Fibroblast of mammary gland (primary cell): ENCODE results near the gene HTR2A.
"Not testable (repeated sequence)": the region's sequence is repeated elsewhere in the genome, so short reads cannot be mapped to it uniquely, and the experiment has no call there.

Experiments
- DNase-seq: peaks from one replicate; pipeline ENCODE4 v3.0.0-alpha.2; 2010; ENCODE audit warnings: low read depth
- H3K4me3 ChIP-seq: 2 replicates; pipeline ENCODE4 v1.5.1; 2011; ENCODE audit warnings: low read depth, mild to moderate bottlenecking, low read length, moderate library complexity; ENCODE audit not compliant: control insufficient read depth
- CTCF ChIP-seq: conservative IDR thresholded peaks from 2 replicates; pipeline ENCODE4 v1.5.1; 2011; ENCODE audit warnings: low read depth, low read length, inconsistent platforms; ENCODE audit not compliant: control insufficient read depth, insufficient read depth

Gene HTR2A

GRCh38 chr13:46810440-46810839 lies 86.4 kb downstream of the HTR2A start:
- no peak for TF ChIP-seq CTCF
- DNase-seq, result peak; percentile 14
- no peak overlapping the region for H3K4me3 ChIP-seq

GRCh38 chr13:46804921-46805320 lies 91.9 kb downstream of the HTR2A start:
- not testable (repeated sequence) for DNase-seq, H3K4me3 ChIP-seq

GRCh38 chr13:46804391-46804815 lies 92.5 kb downstream of the HTR2A start:
- peak; percentile 97 for DNase-seq
- TF ChIP-seq CTCF, result peak; percentile 9
- H3K4me3 ChIP-seq, result no peak overlapping the region

GRCh38 chr13:46803586-46803985 lies 93.3 kb downstream of the HTR2A start:
- H3K4me3 ChIP-seq, result no peak overlapping the region
- peak; percentile 70 for DNase-seq
- no peak for TF ChIP-seq CTCF

GRCh38 chr13:46801858-46802257 lies 95.0 kb downstream of the HTR2A start:
- DNase-seq, result no peak
- no peak overlapping the region for H3K4me3 ChIP-seq
- no peak for TF ChIP-seq CTCF

GRCh38 chr13:46799139-46799538 lies 97.7 kb downstream of the HTR2A start:
- DNase-seq, result no peak
- no peak overlapping the region for H3K4me3 ChIP-seq
- no peak for TF ChIP-seq CTCF

- DNase-seq, result peak; percentile 66
- TF ChIP-seq CTCF, result no peak
- H3K4me3 ChIP-seq, result peak overlapping the region; percentile 76
These were observed 99.2 kb downstream of the HTR2A start for GRCh38 chr13:46797501-46798237.
